T follicular helper cell (primary cell): ENCODE results near the gene GSKIP.

Experiments used
- DNase-seq: peaks from one replicate; pipeline ENCODE4 v3.0.0-alpha.2; 2020; ENCODE audit warnings: low read depth

The GSKIP gene

GRCh38 chr14:96418075-96418474 is 54.7 kb downstream of the GSKIP start:
- DNase-seq, result no peak

- DNase-seq, result no peak
Measured at GRCh38 chr14:96421236-96421635, 57.9 kb downstream of the GSKIP start.

GRCh38 chr14:96422992-96423391 is 59.7 kb downstream of the GSKIP start:
- DNase-seq, result no peak

- DNase-seq, result no peak
Measured at GRCh38 chr14:96423446-96424108, 60.3 kb downstream of the GSKIP start.

- DNase-seq, result no peak
Measured at GRCh38 chr14:96424109-96424989, 61.0 kb downstream of the GSKIP start.

- DNase-seq, result no peak
Measured at GRCh38 chr14:96434040-96434439, 70.7 kb downstream of the GSKIP start.
